H1 (cell line): ENCODE results near the gene ERCC1. TPM values are rescaled to one million over a fixed set of nuclear protein-coding genes. Genes with fewer than 3 reads are reported as not detected.

ENCODE experiments used
- CTCF ChIA-PET: fragments of 300-600 bp; sonication (Branson Sonifier 250); formaldehyde crosslinking; loops from one replicate; lab custom pipeline; 2021; ENCODE audit not compliant: partially characterized antibody; lab: Charles Lee
- POLR2A ChIA-PET: fragments of 300-600 bp; sonication (Branson Sonifier 250); formaldehyde crosslinking; loops from one replicate; lab custom pipeline; 2021; ENCODE audit warnings: inconsistent platforms; ENCODE audit not compliant: partially characterized antibody; lab: Charles Lee
- DNase-seq, 2 experiments: peaks; one replicate each; pipeline versions ENCODE4 v3.0.0 to v3.0.0-alpha.2; 2010 to 2022; ENCODE audit warnings: low spot score in 2 of 2, low read depth in 1 of 2, mixed read lengths in 1 of 2
- FAIRE-seq: peaks from 2 replicates; lab custom pipeline; 2011; peaks lifted over from hg19 to GRCh38; lab: Jason Lieb, UNC
- H2AFZ ChIP-seq: 2 replicates; pipeline ENCODE4 v1.8.1; 2012; ENCODE audit warnings: low read length, inconsistent platforms
- H2AK5ac ChIP-seq: 2 replicates; pipeline ENCODE4 v1.6.1; 2013; ENCODE audit warnings: low read depth, low read length
- H2BK120ac ChIP-seq: replicated peaks from 2 replicates; pipeline ENCODE3; 2013; ENCODE audit warnings: low read depth, low read length, inconsistent platforms
- H2BK12ac ChIP-seq: 2 replicates; pipeline ENCODE4 v1.6.1; 2013; ENCODE audit warnings: low read depth, low read length
- H2BK15ac ChIP-seq: 2 replicates; pipeline ENCODE4 v1.6.1; 2013; ENCODE audit warnings: low read length
- H2BK20ac ChIP-seq: 2 replicates; pipeline ENCODE4 v1.6.1; 2013; ENCODE audit warnings: low read length
- H2BK5ac ChIP-seq: 2 replicates; pipeline ENCODE4 v1.6.1; 2013; ENCODE audit warnings: low read depth, low read length
- H3K14ac ChIP-seq: 2 replicates; pipeline ENCODE4 v1.6.1; 2013; ENCODE audit warnings: inconsistent platforms; ENCODE audit not compliant: insufficient read length
- H3K18ac ChIP-seq: 2 replicates; pipeline ENCODE4 v1.6.1; 2013; ENCODE audit warnings: low read length; ENCODE audit errors: extremely low read depth
- H3K23ac ChIP-seq: 2 replicates; pipeline ENCODE4 v1.6.1; 2013; ENCODE audit warnings: inconsistent platforms; ENCODE audit not compliant: insufficient read length
- H3K23me2 ChIP-seq: 2 replicates; pipeline ENCODE4 v1.6.1; 2013; ENCODE audit warnings: low read depth, low read length
- H3K27ac ChIP-seq: 2 replicates; pipeline ENCODE4 v1.6.1; 2011; ENCODE audit warnings: low read depth, low read length, inconsistent platforms
- H3K27me3 ChIP-seq, 4 experiments: replicated peaks in 1 of 4; 1 replicate in 1 of 4; 2 replicates in 3 of 4; pipeline versions ENCODE4 v1.6.1 to v1.8.1; 2011 to 2013; ENCODE audit warnings: low read length in 3 of 4, mild to moderate bottlenecking in 3 of 4, inconsistent platforms in 2 of 4, mixed read lengths in 2 of 4, moderate library complexity in 1 of 4; ENCODE audit not compliant: control insufficient read depth in 3 of 4, insufficient read depth in 3 of 4; ENCODE audit errors: extremely low read depth in 1 of 4
- H3K36me3 ChIP-seq, 4 experiments: 2 replicates each; pipeline versions ENCODE4 v1.6.1 to v1.8.1; 2011 to 2013; ENCODE audit warnings: mild to moderate bottlenecking in 4 of 4, low read length in 3 of 4, moderate library complexity in 2 of 4, control low read depth in 1 of 4, inconsistent platforms in 1 of 4; ENCODE audit not compliant: insufficient read depth in 4 of 4, control insufficient read depth in 2 of 4
- H3K4ac ChIP-seq: replicated peaks from 2 replicates; pipeline ENCODE3; 2013; ENCODE audit warnings: low read length, low read depth, mixed read lengths, inconsistent platforms; ENCODE audit not compliant: insufficient read length
- H3K4me1 ChIP-seq, 4 experiments: replicated peaks in 1 of 4; 1 replicate in 1 of 4; 2 replicates in 3 of 4; pipeline versions ENCODE4 v1.6.1 to v1.8.1; 2011 to 2013; ENCODE audit warnings: low read length in 3 of 4, inconsistent platforms in 2 of 4, mixed read lengths in 1 of 4; ENCODE audit not compliant: insufficient read depth in 4 of 4, control insufficient read depth in 3 of 4
- H3K4me2 ChIP-seq, 2 experiments: 2 replicates each; pipeline versions ENCODE4 v1.6.1 to v1.8.1; 2011 to 2013; ENCODE audit warnings: low read depth in 2 of 2, low read length in 2 of 2, control low read depth in 1 of 2, inconsistent platforms in 1 of 2, mild to moderate bottlenecking in 1 of 2; ENCODE audit not compliant: insufficient read depth in 1 of 2
- H3K4me3 ChIP-seq, 4 experiments: fragments of 200-600, 300-600 bp in 1 of 4; sonication (generic), shearing (Covaris generic), sonication (Bioruptor Twin) in 1 of 4; 2 replicates each; pipeline versions ENCODE4 v1.5.1 to v1.8.1; 2011 to 2016; ENCODE audit warnings: low read length in 4 of 4, low read depth in 3 of 4, control low read depth in 2 of 4, inconsistent platforms in 2 of 4, mild to moderate bottlenecking in 2 of 4, mixed read lengths in 1 of 4, moderate library complexity in 1 of 4; ENCODE audit not compliant: insufficient read depth in 2 of 4; ENCODE audit errors: extremely low read depth in 1 of 4
- H3K56ac ChIP-seq: replicated peaks from 2 replicates; pipeline ENCODE3; 2013; ENCODE audit warnings: low read depth, mild to moderate bottlenecking, mixed read lengths, low read length, inconsistent platforms; ENCODE audit not compliant: insufficient read length
- H3K79me1 ChIP-seq: 2 replicates; pipeline ENCODE4 v1.6.1; 2013; ENCODE audit warnings: low read depth, low read length, control low read depth
- H3K79me2 ChIP-seq, 2 experiments: 2 replicates each; pipeline versions ENCODE4 v1.6.1 to v1.8.1; 2012 to 2013; ENCODE audit warnings: low read length in 2 of 2, mild to moderate bottlenecking in 2 of 2, inconsistent platforms in 1 of 2; ENCODE audit not compliant: insufficient read depth in 2 of 2, control insufficient read depth in 1 of 2
- H3K9ac ChIP-seq, 4 experiments: replicated peaks in 1 of 4; 1 replicate in 1 of 4; 2 replicates in 3 of 4; pipeline versions ENCODE4 v1.6.1 to v1.8.1; 2011 to 2013; ENCODE audit warnings: low read depth in 3 of 4, low read length in 3 of 4, control low read depth in 2 of 4, mild to moderate bottlenecking in 2 of 4, moderate library complexity in 2 of 4, inconsistent platforms in 1 of 4; ENCODE audit errors: extremely low read depth in 1 of 4
- H3K9me3 ChIP-seq, 2 experiments: 2 replicates each; pipeline versions ENCODE4 v1.6.1 to v1.8.1; 2012 to 2013; ENCODE audit warnings: mild to moderate bottlenecking in 2 of 2, moderate library complexity in 2 of 2, control low read depth in 1 of 2, inconsistent platforms in 1 of 2, low read depth in 1 of 2, low read length in 1 of 2, mixed read lengths in 1 of 2; ENCODE audit not compliant: insufficient read depth in 2 of 2
- H4K20me1 ChIP-seq, 2 experiments: replicated peaks in 1 of 2; 2 replicates each; pipeline versions ENCODE3 to v1.8.1; 2011 to 2013; ENCODE audit warnings: inconsistent platforms in 2 of 2, low read length in 2 of 2, mild to moderate bottlenecking in 1 of 2; ENCODE audit not compliant: insufficient read depth in 2 of 2, control insufficient read depth in 1 of 2
- H4K5ac ChIP-seq: 2 replicates; pipeline ENCODE4 v1.6.1; 2013; ENCODE audit warnings: low read length, low read depth, mixed read lengths, inconsistent platforms; ENCODE audit not compliant: insufficient read length
- H4K8ac ChIP-seq: 2 replicates; pipeline ENCODE4 v1.8.0; 2013; ENCODE audit warnings: mild to moderate bottlenecking, moderate library complexity, low read length, inconsistent platforms; ENCODE audit not compliant: insufficient read depth; ENCODE audit errors: extremely low read depth
- H4K91ac ChIP-seq: replicated peaks from 2 replicates; pipeline ENCODE3; 2013; ENCODE audit warnings: low read length, mixed read lengths, inconsistent platforms; ENCODE audit not compliant: insufficient read length
- CHD1 ChIP-seq: IDR thresholded peaks from 2 replicates; pipeline ENCODE4 v1.6.1; 2012; ENCODE audit warnings: low read depth, low read length, improper control_type of control experiment
- EP300 ChIP-seq, 2 experiments: IDR thresholded peaks; 1 replicate in 1 of 2; 2 replicates in 1 of 2; pipeline ENCODE4 v1.6.1; 2011 to 2012; ENCODE audit warnings: low read depth in 2 of 2, low read length in 2 of 2, mild to moderate bottlenecking in 2 of 2, borderline replicate concordance in 1 of 2, inconsistent platforms in 1 of 2, moderate library complexity in 1 of 2
- GABPA ChIP-seq: IDR thresholded peaks from 2 replicates; pipeline ENCODE4 v1.6.1; 2011; ENCODE audit warnings: mild to moderate bottlenecking, low read length, moderate library complexity, borderline replicate concordance; ENCODE audit not compliant: insufficient read depth
- RXRA ChIP-seq: IDR thresholded peaks from 2 replicates; pipeline ENCODE4 v1.6.1; 2011; ENCODE audit warnings: low read depth, mild to moderate bottlenecking, low read length, moderate library complexity; ENCODE audit not compliant: insufficient read depth
- SUZ12 ChIP-seq: fragments of 200-600 bp; sonication (generic); IDR thresholded peaks from 2 replicates; pipeline ENCODE4 v1.6.1; 2012; ENCODE audit warnings: mild to moderate bottlenecking, inconsistent platforms, low read length, moderate library complexity, mixed read lengths
- ZNF274 ChIP-seq: IDR thresholded peaks from 2 replicates; pipeline ENCODE4 v1.7.0; 2012; ENCODE audit warnings: low read length, borderline replicate concordance; ENCODE audit errors: extremely low read depth
- whole genome bisulfite sequencing, 2 experiments: shearing (Covaris generic) in 1 of 2; methylation state at CpG; one replicate each; pipeline versions ENCODE4 v1.1.6 to v1.1.7; 2013 to 2015; ENCODE audit warnings: low lambda C conversion rate in 2 of 2, mixed read lengths in 2 of 2, inconsistent platforms in 1 of 2, low coverage in 1 of 2, missing lambda C conversion rate in 1 of 2; ENCODE audit not compliant: insufficient replicate concordance in 2 of 2, insufficient coverage in 1 of 2, insufficient read length in 1 of 2; ENCODE audit errors: extremely low coverage in 1 of 2, missing lambda C conversion rate in 1 of 2; 5-methylcytosine and 5-hydroxymethylcytosine counted together
- polyA plus RNA-seq, 7 experiments: library from polyadenylated mRNA; depleted of rRNA in 3 of 7; stranded (reverse) in 5 of 7; unstranded in 2 of 7; fragments of >200 nt in 5 of 7; fragments of 200-250 nt in 2 of 7; gene quantifications; 1 replicate in 5 of 7; 2 replicates in 1 of 7; 4 replicates in 1 of 7; pipeline versions ENCODE4 v1.2.1 to v1.2.3, GENCODE V29; 2011 to 2013; ENCODE audit warnings: missing spikeins in 2 of 7, mixed read lengths in 2 of 7
- total RNA-seq: library from RNA; stranded (reverse); fragmentation: NEBNext Ultra II Directional; extraction: Animal tissue kit (Norgen Biotek cat#: 25700); gene quantifications from 2 replicates; pipeline ENCODE4 v1.2.1, GENCODE V29; 2021

The ERCC1 gene
- total and polyA plus RNA-seq, 2 of the 8 experiments (the other 6 are each of a cell fraction or from before 2014, with no cell fraction given) = 44.7 to 94.2 TPM

- Histone ChIP-seq H2BK5ac (peak overlapping the region; percentile 92), H3K79me1 (no peaks in the 10 kb centered on the region; the same call in 1 of the 2 replicates)
- TF ChIP-seq GABPA = no peak
- TF ChIP-seq EP300 (IDR thresholded peaks at IDR 0.05; ENCODE audit: borderline replicate concordance in 1 of 2, low read depth in 2 of 2, low read length in 2 of 2) = no peak
- no peak for TF ChIP-seq SUZ12
- no peak for TF ChIP-seq ZNF274
- no peak for TF ChIP-seq RXRA
- TF ChIP-seq CHD1 = no peak
Measured at GRCh38 chr19:45456500-45456815, 32.7 kb upstream of the ERCC1 start.

More at GRCh38 chr19:45456500-45456815, 32.7 kb upstream of the ERCC1 start:
- Histone ChIP-seq H3K36me3 (no peaks in the 10 kb centered on the region), H2BK12ac (peak overlapping the region; percentile 97), H3K4ac (no peak overlapping the region), H4K91ac (peak overlapping the region; percentile 91), H3K4me2 (peak overlapping the region in 1 of 2 experiments; percentile 37; a peak in 1 of 4 replicates), H2BK20ac (no peak overlapping the region), H3K9ac (no peak overlapping the region), H3K56ac (no peak overlapping the region), H3K9me3 (no peaks in the 10 kb centered on the region), H2AFZ (peak overlapping the region; percentile 65; the same call in 1 of the 2 replicates), H2BK120ac (no peak overlapping the region), H3K27me3 (peaks cover 0 to 7% (median 6%) of the 10 kb centered on the region in 4 experiments; a peak in 5 of 7 replicates), H2BK15ac (no peak overlapping the region), H2AK5ac (0 out of 2 replicates have a peak overlapping the region, but pooled peaks have one; percentile 69), H3K79me2 (no peaks in the 10 kb centered on the region), H3K14ac (no peak overlapping the region), H4K20me1 (no peaks in the 10 kb centered on the region), H3K18ac (no peak overlapping the region), H3K4me3 (no peak overlapping the region), H4K5ac (no peak overlapping the region), H3K27ac (0 out of 2 replicates have a peak overlapping the region, but pooled peaks have one; percentile 48), H3K23ac (no peak overlapping the region), H3K4me1 (peaks cover 0 to 11% (median 5%) of the 10 kb centered on the region in 4 experiments; a peak in 5 of 7 replicates), H4K8ac (peak overlapping the region; percentile 95; the same call in 1 of the 2 replicates), H3K23me2 (peaks cover 2% of the 10 kb centered on the region; the same call in 1 of the 2 replicates)
- 94% methylated on average over 2 of the region's 2 CpGs; no CpG with 5 or more reads in 1 of the 2 experiments for WGBS, 2 experiments
- POLR2A ChIA-PET = interaction anchor here (0.6 to 3.0 kb wide), 8 partner anchors 9 to 71 kb away, joined by 3 to 41 read pairs (median 4); partner anchors contain the start of gene FOSB
- CTCF ChIA-PET = interaction anchor here (0.6 to 3.9 kb wide), 9 partner anchors 10 to 61 kb away, joined by 3 to 32 read pairs (median 6); partner anchors contain the start of gene FOSB
- DNase-seq (no peak), FAIRE-seq (no peak)
